ENCODE results near the gene HTRA2. TPM values are rescaled to one million over a fixed set of nuclear protein-coding genes. Genes with fewer than 3 reads are reported as not detected.

HTRA2 gene
- total RNA-seq, 1 experiment from 2014 or later, result 24.9 TPM

DNA sequence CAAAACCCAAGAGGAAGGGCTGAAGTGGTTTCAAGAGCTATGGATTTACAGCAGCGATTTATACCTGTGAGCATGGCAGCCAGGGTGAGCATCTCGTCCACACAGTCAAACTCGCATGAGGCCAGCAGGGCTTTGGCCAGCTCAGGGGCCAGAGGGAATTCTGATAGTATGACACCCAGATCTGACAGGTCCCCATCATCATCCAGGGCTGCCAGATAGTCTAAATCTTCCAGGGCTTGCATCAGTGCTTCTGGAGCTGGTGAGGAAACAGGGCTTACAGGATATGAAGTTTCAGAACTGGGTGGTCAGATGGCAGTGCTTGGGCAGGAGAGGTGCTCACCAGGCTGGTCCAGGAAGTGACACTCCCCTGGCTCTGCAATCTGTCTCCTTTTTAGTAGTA is 7.2 kb upstream of the HTRA2 start:
- Histone ChIP-seq H2AK5ac (ENCODE audit: insufficient read length, low read length) (no peak overlapping the region), H3K9me3 (ENCODE audit: control insufficient read depth, low read depth, low read length) (no peaks in the 10 kb centered on the region), H2BK20ac (ENCODE audit: low read depth, low read length, poor library complexity, severe bottlenecking) (no peak overlapping the region), H3T11ph (ENCODE audit: low read length) (no peak overlapping the region), H3K27me3 (ENCODE audit: insufficient read depth, low read length) (peaks cover 26% of the 10 kb centered on the region; the same call in 1 of the 2 replicates), H3K14ac (ENCODE audit: insufficient read depth, low read length) (no peak overlapping the region), H2BK5ac (ENCODE audit: insufficient read length, low read length) (no peak overlapping the region), H3K23me2 (ENCODE audit: insufficient read length, low read depth, low read length, poor library complexity, severe bottlenecking) (no peaks in the 10 kb centered on the region), H2BK12ac (ENCODE audit: insufficient read length, low read depth, low read length) (no peak overlapping the region), H4K5ac (ENCODE audit: insufficient read length, low read depth, low read length) (no peak overlapping the region), H3K4ac (ENCODE audit: low read depth, low read length) (no peak overlapping the region), H3K79me1 (ENCODE audit: insufficient read depth, low read depth, low read length, poor library complexity, severe bottlenecking) (no peaks in the 10 kb centered on the region), H3K9ac (ENCODE audit: extremely low read depth, insufficient read length, low read length) (no peak overlapping the region), H3K79me2 (ENCODE audit: insufficient read depth, low read length) (no peaks in the 10 kb centered on the region), H3K23ac (ENCODE audit: insufficient read length, low read depth, low read length) (no peak overlapping the region), H3K4me1 (ENCODE audit: insufficient read depth, low read length) (no peaks in the 10 kb centered on the region), H3K27ac (ENCODE audit: insufficient read length, low read depth, low read length) (no peak overlapping the region), H2AFZ (ENCODE audit: low read length) (no peak overlapping the region), H3K18ac (ENCODE audit: insufficient read length, low read depth, low read length) (no peak overlapping the region), H3K56ac (ENCODE audit: insufficient read length, low read depth, low read length) (no peak overlapping the region), H4K20me1 (ENCODE audit: control insufficient read depth, insufficient read depth, insufficient read length) (no peaks in the 10 kb centered on the region), H4K91ac (ENCODE audit: insufficient read length, low read depth, low read length) (no peak overlapping the region), H2BK15ac (ENCODE audit: low read depth, low read length) (no peak overlapping the region), H3K4me2 (ENCODE audit: insufficient read depth, insufficient read length, low read length) (no peak overlapping the region), H2BK120ac (ENCODE audit: low read depth, low read length, poor library complexity, severe bottlenecking) (no peak overlapping the region), H4K8ac (replicated peaks; ENCODE audit: insufficient read length, low read depth, low read length) (no peak overlapping the region)
- Mint-ChIP-seq H3K27me3 (ENCODE audit: low read depth) (peaks cover 60% of the 10 kb centered on the region), H3K27ac (no peak overlapping the region), H3K4me3 (no peak overlapping the region), H3K4me1 (peaks cover 0 to 9% of the 10 kb centered on the region in 2 experiments; a peak in 1 of 4 replicates), H3K9me3 (no peaks in the 10 kb centered on the region), H3K36me3 (ENCODE audit: insufficient read depth in 1 of 3, low read depth in 3 of 3) (peaks cover 15 to 19% (median 17%) of the 10 kb centered on the region in 3 experiments)
- DNase-seq, result no peak
- TF ChIP-seq, protein P1, sequence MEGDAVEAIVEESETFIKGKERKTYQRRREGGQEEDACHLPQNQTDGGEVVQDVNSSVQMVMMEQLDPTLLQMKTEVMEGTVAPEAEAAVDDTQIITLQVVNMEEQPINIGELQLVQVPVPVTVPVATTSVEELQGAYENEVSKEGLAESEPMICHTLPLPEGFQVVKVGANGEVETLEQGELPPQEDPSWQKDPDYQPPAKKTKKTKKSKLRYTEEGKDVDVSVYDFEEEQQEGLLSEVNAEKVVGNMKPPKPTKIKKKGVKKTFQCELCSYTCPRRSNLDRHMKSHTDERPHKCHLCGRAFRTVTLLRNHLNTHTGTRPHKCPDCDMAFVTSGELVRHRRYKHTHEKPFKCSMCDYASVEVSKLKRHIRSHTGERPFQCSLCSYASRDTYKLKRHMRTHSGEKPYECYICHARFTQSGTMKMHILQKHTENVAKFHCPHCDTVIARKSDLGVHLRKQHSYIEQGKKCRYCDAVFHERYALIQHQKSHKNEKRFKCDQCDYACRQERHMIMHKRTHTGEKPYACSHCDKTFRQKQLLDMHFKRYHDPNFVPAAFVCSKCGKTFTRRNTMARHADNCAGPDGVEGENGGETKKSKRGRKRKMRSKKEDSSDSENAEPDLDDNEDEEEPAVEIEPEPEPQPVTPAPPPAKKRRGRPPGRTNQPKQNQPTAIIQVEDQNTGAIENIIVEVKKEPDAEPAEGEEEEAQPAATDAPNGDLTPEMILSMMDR (conservative IDR thresholded peaks at IDR 0.05), result no peak
- WGBS (ENCODE audit: extremely low coverage, insufficient read length, low lambda C conversion rate), result no CpG with 5 or more reads among the region's 3 CpGs
